SK-N-SH treated with all-trans-retinoic acid at 6 μM for 48 hours (cell line): ENCODE measurements around the gene PODXL.

Experiments
- ATAC-seq: fragments of 200-7000 bp; cut with Tn5 transposase; 3 replicates; pipeline ENCODE4 v1.9.1; 2020; ENCODE audit warnings: mild to moderate bottlenecking, moderate library complexity
- ARNTL ChIP-seq: fragments of 450-650 bp; formaldehyde crosslinking; IDR thresholded peaks from 2 replicates; pipeline ENCODE4 v1.5.0; 2020; ENCODE audit warnings: low read depth, mild to moderate bottlenecking, moderate library complexity, borderline replicate concordance
- CREB5 ChIP-seq: fragments of 250-450 bp; sonication (Bioruptor Pico); IDR thresholded peaks from 2 replicates; pipeline ENCODE4 v1.5.1; 2020; ENCODE audit warnings: low read depth, mild to moderate bottlenecking, moderate library complexity
- CSDC2 ChIP-seq: fragments of 250-450 bp; sonication (Bioruptor Pico); IDR thresholded peaks from 2 replicates; pipeline ENCODE4 v1.5.0; 2020; ENCODE audit warnings: mild to moderate bottlenecking, moderate library complexity
- CSRNP3 ChIP-seq: fragments of 250-450 bp; sonication (Bioruptor Pico); IDR thresholded peaks from 2 replicates; pipeline ENCODE4 v1.5.1; 2021; ENCODE audit warnings: mild to moderate bottlenecking, moderate library complexity
- ISL1 ChIP-seq: fragments of 250-450 bp; sonication (Bioruptor Pico); IDR thresholded peaks from 2 replicates; pipeline ENCODE4 v2.1.2; 2022; ENCODE audit warnings: mild to moderate bottlenecking, moderate library complexity
- OSR1 ChIP-seq: fragments of 250-450 bp; sonication (Bioruptor Pico); IDR thresholded peaks from 2 replicates; pipeline ENCODE4 v1.8.0; 2022; ENCODE audit warnings: moderate library complexity, mild to moderate bottlenecking, inconsistent platforms
- POU6F1 ChIP-seq: fragments of 250-450 bp; sonication (Bioruptor Pico); IDR thresholded peaks from 2 replicates; pipeline ENCODE4 v1.8.0; 2021; ENCODE audit warnings: low read depth, mild to moderate bottlenecking, moderate library complexity, borderline replicate concordance
- PPARA ChIP-seq: fragments of 250-450 bp; sonication (Bioruptor Pico); IDR thresholded peaks from 2 replicates; pipeline ENCODE4 v1.5.0; 2020; ENCODE audit warnings: mild to moderate bottlenecking, borderline replicate concordance
- RARB ChIP-seq: fragments of 250-450 bp; sonication (Bioruptor Pico); IDR thresholded peaks from 2 replicates; pipeline ENCODE4 v1.8.0; 2021; ENCODE audit warnings: mild to moderate bottlenecking, moderate library complexity
- TCF4 ChIP-seq: fragments of 250-450 bp; sonication (Bioruptor Pico); IDR thresholded peaks from 2 replicates; pipeline ENCODE4 v1.8.0; 2021; ENCODE audit warnings: mild to moderate bottlenecking, moderate library complexity, borderline replicate concordance
- TOX ChIP-seq: fragments of 250-450 bp; sonication (Bioruptor Pico); IDR thresholded peaks from 2 replicates; pipeline ENCODE4 v1.8.0; 2021; ENCODE audit warnings: mild to moderate bottlenecking, moderate library complexity, borderline replicate concordance
- TSHZ2 ChIP-seq: fragments of 250-450 bp; sonication (Bioruptor Pico); IDR thresholded peaks from 2 replicates; pipeline ENCODE4 v1.5.0; 2020; ENCODE audit warnings: mild to moderate bottlenecking, moderate library complexity
- ZFP3 ChIP-seq: fragments of 250-450 bp; sonication (Bioruptor Pico); IDR thresholded peaks from 2 replicates; pipeline ENCODE4 v1.5.0; 2020; ENCODE audit warnings: mild to moderate bottlenecking, moderate library complexity
- ZFP30 ChIP-seq: fragments of 450-650 bp; formaldehyde crosslinking; IDR thresholded peaks from 2 replicates; pipeline ENCODE4 v1.5.0; 2022; ENCODE audit warnings: mild to moderate bottlenecking, moderate library complexity
- ZNF565 ChIP-seq: fragments of 450-650 bp; formaldehyde crosslinking; conservative IDR thresholded peaks from 2 replicates; pipeline ENCODE4 v1.5.0; 2020; ENCODE audit warnings: low read depth, mild to moderate bottlenecking, moderate library complexity
- ZNF70 ChIP-seq: fragments of 450-650 bp; formaldehyde crosslinking; IDR thresholded peaks from 2 replicates; pipeline ENCODE4 v1.5.0; 2020; ENCODE audit warnings: mild to moderate bottlenecking, moderate library complexity
- ZNF8 ChIP-seq: fragments of 450-650 bp; formaldehyde crosslinking; IDR thresholded peaks from 2 replicates; pipeline ENCODE4 v1.5.0; 2020; ENCODE audit warnings: mild to moderate bottlenecking, moderate library complexity

PODXL gene

GRCh38 chr7:131574741-131575140 lies 18.3 kb upstream of the PODXL start (continued):
- no peak for TF ChIP-seq CSRNP3 (CRISPR knock-in tag)

GRCh38 chr7:131570401-131570800 lies 14.0 kb upstream of the PODXL start:
- ATAC-seq, result no peak
- TF ChIP-seq CREB5 (no peak), TSHZ2 (CRISPR knock-in tag) (no peak), CSDC2 (CRISPR knock-in tag) (no peak), RARB (CRISPR knock-in tag) (no peak), POU6F1 (no peak)

GRCh38 chr7:131568970-131569369 lies 12.5 kb upstream of the PODXL start:
- ATAC-seq, result no peak
- TF ChIP-seq POU6F1 (no peak), ZNF70 (CRISPR knock-in tag) (no peak), CREB5 (no peak), PPARA (CRISPR knock-in tag) (no peak), ARNTL (no peak), ZFP30 (CRISPR knock-in tag) (no peak), OSR1 (CRISPR knock-in tag) (no peak), ZNF565 (CRISPR knock-in tag) (no peak), ZNF8 (CRISPR knock-in tag) (no peak), TOX (CRISPR knock-in tag) (no peak), CSDC2 (CRISPR knock-in tag) (no peak), RARB (CRISPR knock-in tag) (no peak), ZFP3 (CRISPR knock-in tag) (no peak)
- TF ChIP-seq, all 23 proteins: peak for 0

GRCh38 chr7:131568510-131568909 lies 12.1 kb upstream of the PODXL start:
- no peak for ATAC-seq
- TF ChIP-seq CREB5 (no peak), TCF4 (CRISPR knock-in tag) (no peak), ISL1 (CRISPR knock-in tag) (no peak)
